MV-4-11 (cell line): ENCODE measurements around the gene PSMD3.
"Not testable (repeated sequence)": the region's sequence is repeated elsewhere in the genome, so short reads cannot be mapped to it uniquely, and the experiment has no call there.

Experiments used
- DNase-seq: peaks from one replicate; lab custom pipeline; 2025; lab: John Stamatoyannopoulos, UW

The PSMD3 gene

DNA sequence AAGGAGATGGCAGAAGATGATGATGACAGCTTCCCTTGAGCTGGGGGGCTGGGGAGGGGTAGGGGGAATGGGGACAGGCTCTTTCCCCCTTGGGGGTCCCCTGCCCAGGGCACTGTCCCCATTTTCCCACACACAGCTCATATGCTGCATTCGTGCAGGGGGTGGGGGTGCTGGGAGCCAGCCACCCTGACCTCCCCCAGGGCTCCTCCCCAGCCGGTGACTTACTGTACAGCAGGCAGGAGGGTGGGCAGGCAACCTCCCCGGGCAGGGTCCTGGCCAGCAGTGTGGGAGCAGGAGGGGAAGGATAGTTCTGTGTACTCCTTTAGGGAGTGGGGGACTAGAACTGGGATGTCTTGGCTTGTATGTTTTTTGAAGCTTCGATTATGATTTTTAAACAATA is 16.9 kb downstream of the PSMD3 start:
- DNase-seq: no peak

DNA sequence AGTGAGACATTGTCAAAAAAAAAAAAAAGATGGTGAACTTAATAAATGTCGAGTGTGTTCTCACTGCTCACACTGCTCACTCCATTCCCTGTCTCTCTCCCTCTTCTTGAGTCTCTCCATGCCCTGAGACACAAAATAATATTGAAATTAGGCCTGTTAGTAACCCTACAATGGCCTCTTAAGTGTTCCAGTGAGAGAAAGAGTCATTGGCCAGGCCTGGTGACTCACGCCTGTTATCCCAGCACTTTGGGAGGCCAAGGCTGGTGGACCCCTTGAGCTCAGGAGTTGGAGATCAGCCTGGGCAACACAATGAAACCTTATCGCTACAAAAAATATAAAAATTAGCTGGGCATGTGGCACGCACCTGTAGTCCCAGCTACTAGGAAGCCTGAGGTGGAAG is 18.5 kb downstream of the PSMD3 start:
- DNase-seq: no peak

DNA sequence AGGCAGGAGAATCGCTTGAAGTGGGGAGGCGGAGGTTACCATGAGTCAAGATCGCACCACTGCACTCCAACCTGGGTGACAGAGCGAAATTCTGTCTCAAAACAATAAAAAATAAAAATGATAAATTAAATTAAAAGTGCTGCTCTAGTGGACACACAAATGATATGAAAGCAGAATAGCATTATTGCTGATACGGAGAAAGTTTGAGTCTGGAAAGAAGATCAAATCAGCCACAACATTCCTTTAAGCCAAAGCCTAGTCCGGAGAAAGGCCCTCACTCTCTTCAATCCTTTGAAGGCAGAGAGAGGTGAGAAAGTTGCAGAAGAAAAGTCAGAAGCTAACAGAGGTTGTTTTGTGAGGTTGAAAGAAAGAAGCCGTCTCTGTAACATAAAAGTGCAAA is 19.6 kb downstream of the PSMD3 start:
- no peak for DNase-seq

DNA sequence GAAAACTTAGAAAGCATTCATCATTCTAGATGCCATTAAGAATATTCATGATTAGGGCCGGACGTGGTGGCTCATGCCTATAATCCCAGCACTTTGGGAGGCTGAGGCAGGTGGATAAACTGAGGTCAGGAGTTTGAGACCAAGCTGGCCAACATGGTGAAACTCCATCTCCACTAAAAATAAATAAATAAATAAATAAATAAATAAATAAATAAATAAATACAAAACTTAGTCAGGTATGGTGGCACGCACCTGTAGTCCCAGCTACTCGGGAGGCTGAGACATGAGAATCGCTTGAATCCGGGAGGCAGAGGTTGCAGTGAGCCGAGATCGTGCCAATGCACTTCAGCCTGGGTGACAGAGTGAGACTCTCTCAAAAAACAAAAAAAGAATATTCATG is 20.7 kb downstream of the PSMD3 start:
- DNase-seq: not testable (repeated sequence)

DNA sequence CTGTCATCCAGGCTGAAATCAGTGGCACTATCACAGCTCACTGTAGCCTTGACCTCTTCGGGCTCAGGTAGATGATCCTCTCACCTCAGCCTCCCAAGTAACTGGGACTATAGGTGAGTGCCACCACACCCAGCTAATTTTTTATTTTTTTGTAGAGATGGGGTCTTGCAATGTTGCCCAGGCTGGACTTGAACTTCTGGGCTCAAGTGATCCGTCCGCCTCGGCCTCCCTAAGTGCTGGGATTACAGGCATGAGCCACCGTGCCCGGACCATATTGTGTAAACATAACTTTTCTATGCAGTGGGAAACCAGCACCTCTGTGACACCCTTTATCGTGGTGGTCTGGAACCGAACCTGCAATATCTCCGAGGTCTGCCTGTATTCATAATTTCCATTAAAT is 23.5 kb downstream of the PSMD3 start:
- DNase-seq: no peak

DNA sequence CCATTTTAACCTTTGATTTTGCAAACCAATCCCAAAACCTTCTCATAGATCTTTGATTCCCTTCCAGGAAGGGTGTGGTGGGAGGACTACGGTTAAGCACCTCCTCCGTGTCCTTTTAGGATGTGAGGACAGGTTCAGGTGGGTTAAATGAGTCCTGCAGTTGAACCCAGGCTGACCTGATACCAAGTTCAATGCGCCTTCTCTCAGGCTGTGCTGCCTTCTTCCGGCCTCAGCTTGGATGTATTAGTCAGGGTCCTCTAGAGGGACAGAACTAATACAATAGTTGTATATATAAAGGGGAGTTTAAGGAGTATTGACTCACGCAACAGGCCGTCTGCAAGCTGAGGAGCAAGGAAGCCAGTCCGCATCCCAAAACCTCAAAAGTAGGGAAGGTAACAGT is 24.1 kb downstream of the PSMD3 start:
- DNase-seq: no peak

DNA sequence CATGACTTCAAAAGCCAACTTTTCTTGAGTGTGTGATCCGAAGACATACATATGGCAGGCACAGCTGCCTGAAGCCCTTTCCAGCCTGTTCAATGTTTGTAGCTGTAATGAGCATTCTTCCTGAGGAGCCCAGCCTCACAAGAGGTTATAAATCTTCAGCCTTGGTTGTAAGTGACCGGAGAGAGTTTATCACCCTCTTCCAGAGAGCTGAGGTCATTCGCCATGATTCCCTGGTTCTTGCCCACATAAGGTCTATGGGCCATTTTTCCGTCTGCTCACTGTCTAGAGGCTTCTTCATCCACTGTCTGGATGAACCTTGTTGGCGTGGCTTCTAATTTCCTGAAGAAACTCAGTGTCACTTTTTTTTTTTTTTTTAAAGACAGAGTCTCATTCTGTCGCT is 24.9 kb downstream of the PSMD3 start:
- DNase-seq: no peak

DNA sequence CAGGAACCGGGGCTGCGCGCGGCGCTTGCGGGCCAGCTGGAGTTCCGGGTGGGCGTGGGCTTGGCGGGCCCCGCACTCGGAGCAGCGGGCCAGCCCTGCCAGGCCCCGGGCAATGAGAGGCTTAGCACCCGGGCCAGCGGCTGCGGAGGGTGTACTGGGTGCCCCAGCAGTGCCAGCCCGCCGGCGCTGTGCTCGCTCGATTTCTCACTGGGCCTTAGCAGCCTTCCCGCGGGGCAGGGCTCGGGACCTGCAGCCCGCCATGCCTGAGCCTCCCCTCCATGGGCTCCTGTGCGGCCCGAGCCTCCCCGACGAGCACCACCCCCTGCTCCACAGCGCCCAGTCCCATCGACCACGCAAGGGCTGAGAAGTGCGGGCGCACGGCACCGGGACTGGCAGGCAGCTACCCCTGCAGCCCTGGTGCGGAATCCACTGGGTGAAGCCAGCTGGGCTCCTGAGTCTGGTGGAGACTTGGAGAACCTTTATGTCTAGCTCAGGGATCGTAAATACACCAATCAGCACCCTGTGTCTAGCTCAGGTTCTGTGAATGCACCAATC is 30.4 kb downstream of the PSMD3 start:
- not testable (repeated sequence) for DNase-seq

DNA sequence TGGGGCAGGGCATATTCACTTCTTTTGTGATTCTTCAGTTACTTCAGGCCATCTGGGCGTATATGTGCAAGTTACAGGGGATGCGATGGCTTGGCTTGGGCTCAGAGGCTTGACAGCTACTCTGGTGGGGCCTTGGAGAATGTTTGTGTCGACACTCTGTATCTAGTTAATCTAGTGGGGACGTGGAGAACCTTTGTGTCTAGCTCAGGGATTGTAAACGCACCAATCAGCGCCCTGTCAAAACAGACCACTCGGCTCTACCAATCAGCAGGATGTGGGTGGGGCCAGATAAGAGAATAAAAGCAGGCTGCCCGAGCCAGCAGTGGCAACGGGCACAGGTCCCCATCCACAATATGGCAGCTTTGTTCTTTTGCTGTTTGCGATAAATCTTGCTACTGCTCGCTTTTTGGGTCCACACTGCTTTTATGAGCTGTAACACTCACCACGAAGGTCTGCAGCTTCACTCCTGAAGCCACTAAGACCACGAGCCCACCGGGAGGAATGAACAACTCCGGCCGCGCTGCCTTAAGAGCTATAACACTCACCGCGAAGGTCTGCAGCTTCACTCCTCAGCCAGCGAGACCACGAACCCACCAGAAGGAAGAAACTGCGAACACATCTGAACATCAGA is 31.5 kb downstream of the PSMD3 start:
- DNase-seq: not testable (repeated sequence)

DNA sequence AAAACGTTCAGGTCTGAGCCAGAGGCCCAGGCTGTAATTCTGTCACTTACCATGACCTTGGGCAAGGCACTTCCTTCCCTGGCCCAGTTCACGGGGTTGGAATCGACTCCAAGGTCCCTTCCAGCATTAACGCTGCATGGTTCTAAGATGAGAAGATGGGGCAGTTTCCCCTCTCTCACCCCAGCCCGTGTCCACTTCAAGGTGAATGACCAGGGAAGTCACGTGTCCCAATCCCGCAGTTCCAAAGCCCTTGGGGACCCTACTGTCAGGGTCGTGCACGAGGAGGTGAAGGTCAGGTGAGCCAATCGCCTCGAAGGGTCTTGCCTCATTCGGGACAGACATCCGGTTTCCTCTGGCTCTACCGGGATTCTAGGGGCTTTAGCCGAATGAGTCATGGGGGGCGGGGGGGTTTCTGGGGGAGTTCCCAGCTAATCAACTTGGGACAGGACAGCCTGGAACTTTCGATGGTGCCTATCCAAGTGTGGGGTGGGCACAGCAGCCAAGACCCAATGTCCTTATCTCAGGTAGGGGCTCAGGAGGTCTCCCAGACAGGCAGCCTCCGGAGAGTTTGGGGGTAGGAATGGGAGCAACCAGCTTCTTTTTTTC is 33.9 kb downstream of the PSMD3 start:
- DNase-seq: no peak

DNA sequence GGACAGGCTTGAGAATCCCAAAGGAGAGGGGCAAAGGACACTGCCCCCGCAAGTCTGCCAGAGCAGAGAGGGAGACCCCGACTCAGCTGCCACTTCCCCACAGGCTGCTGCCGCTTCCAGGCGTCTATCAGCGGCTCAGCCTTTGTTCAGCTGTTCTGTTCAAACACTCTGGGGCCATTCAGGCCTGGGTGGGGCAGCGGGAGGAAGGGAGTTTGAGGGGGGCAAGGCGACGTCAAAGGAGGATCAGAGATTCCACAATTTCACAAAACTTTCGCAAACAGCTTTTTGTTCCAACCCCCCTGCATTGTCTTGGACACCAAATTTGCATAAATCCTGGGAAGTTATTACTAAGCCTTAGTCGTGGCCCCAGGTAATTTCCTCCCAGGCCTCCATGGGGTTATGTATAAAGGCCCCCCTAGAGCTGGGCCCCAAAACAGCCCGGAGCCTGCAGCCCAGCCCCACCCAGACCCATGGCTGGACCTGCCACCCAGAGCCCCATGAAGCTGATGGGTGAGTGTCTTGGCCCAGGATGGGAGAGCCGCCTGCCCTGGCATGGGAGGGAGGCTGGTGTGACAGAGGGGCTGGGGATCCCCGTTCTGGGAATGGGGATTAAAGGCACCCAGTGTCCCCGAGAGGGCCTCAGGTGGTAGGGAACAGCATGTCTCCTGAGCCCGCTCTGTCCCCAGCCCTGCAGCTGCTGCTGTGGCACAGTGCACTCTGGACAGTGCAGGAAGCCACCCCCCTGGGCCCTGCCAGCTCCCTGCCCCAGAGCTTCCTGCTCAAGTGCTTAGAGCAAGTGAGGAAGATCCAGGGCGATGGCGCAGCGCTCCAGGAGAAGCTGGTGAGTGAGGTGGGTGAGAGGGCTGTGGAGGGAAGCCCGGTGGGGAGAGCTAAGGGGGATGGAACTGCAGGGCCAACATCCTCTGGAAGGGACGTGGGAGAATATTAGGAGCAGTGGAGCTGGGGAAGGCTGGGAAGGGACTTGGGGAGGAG is 34.7 kb downstream of the PSMD3 start, which contains the start of gene CSF3:
Gene CSF3, plus strand, starts transcription at position 436 of the 993 bp plus-strand sequence. Its CDS starts 35 bp downstream, at position 471.
- no peak for DNase-seq

DNA sequence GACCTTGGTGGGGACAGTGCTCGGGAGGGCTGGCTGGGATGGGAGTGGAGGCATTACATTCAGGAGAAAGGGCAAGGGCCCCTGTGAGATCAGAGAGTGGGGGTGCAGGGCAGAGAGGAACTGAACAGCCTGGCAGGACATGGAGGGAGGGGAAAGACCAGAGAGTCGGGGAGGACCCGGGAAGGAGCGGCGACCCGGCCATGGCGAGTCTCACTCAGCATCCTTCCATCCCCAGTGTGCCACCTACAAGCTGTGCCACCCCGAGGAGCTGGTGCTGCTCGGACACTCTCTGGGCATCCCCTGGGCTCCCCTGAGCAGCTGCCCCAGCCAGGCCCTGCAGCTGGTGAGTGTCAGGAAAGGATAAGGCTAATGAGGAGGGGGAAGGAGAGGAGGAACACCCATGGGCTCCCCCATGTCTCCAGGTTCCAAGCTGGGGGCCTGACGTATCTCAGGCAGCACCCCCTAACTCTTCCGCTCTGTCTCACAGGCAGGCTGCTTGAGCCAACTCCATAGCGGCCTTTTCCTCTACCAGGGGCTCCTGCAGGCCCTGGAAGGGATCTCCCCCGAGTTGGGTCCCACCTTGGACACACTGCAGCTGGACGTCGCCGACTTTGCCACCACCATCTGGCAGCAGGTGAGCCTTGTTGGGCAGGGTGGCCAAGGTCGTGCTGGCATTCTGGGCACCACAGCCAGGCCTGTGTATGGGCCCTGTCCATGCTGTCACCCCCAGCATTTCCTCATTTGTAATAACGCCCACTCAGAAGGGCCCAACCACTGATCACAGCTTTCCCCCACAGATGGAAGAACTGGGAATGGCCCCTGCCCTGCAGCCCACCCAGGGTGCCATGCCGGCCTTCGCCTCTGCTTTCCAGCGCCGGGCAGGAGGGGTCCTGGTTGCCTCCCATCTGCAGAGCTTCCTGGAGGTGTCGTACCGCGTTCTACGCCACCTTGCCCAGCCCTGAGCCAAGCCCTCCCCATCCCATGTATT is 35.7 kb downstream of the PSMD3 start:
- no peak for DNase-seq

DNA sequence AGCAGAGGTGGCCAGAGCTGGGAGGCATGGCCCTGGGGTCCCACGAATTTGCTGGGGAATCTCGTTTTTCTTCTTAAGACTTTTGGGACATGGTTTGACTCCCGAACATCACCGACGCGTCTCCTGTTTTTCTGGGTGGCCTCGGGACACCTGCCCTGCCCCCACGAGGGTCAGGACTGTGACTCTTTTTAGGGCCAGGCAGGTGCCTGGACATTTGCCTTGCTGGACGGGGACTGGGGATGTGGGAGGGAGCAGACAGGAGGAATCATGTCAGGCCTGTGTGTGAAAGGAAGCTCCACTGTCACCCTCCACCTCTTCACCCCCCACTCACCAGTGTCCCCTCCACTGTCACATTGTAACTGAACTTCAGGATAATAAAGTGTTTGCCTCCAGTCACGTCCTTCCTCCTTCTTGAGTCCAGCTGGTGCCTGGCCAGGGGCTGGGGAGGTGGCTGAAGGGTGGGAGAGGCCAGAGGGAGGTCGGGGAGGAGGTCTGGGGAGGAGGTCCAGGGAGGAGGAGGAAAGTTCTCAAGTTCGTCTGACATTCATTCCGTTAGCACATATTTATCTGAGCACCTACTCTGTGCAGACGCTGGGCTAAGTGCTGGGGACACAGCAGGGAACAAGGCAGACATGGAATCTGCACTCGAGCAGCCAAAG is 36.9 kb downstream of the PSMD3 start:
- DNase-seq: no peak

DNA sequence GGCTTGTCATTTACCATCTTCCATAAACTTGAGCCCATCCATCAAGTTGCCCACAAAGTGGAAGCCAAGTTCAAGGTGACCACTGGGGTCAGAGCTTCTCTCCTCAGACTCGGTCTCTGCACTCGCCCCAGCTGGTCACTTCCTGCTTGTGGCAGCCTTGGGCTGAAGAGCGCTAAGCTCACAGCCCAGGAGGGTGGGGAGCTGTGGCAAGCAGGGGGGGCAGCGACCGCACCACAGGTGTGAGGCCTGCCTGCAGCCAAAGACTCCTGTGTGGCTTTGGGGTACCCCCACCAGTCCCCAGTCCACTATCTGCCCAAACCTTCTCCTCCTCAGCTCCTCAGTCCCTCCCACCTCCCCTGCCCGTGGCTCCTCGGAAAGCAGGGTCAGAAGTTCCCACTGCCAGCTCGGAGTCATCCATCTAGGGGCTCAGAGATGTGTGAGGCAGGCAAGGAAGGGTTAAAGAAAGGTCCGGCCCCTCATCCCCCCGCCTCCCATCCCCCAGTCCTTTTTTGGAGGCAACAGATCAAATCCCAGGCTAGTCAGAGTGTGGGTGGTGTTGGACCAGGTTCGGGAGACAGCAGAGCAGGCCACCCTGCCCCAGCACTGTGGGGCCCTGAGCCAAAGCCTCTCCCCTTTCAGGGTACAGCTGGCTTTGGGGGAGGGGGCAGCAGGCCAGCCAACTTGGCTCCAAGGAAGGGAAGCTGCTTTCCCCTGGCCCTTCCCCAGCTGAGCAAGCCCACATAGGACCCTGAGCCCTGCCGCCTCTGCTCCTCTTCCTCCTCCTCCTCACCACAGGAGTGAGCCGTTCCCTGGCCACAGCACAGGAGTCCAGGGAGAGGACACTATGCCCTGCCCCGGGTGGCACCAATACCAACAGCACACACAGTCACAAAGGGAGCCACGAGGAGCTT is 37.9 kb downstream of the PSMD3 start:
- no peak for DNase-seq

DNA sequence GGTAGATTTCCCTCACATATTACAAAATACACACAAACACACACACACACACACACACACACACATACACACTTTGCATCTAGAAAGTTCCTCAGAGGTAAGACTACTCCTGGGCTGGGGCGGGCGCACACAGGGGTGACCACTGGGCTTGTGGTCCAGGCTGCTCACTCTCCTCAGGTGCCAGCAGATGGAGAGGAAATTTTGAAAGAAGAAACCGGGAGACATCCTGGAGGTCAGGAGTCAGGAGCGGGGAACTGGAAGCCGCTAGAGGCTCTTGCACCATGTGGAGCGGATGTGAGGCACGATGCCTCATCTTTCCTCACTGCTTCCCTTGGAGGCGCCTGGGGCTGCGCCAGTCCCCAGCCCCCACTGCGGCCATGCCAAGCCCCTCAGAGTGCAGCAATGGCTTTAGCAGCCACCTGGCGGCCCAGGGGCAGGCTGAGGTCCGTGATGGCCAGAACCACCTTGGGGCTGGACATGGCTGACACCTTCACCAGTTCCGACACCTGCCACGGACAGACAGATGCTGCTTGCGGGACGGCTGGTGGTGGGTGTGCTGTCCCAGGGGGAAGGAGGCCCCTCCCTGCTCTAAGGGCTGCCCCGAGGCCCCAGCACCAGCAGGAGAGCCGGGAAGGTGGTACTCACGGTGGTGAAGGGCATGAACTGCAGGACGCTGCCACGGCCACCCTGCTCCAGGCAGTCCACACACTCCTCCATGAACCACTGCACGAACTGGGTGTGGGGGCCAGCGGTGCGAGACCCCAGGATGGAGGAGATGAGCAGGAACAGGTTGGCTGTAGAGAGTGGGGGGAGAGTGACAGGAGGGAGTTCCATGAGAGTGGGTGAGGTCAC is 38.8 kb downstream of the PSMD3 start:
- DNase-seq: no peak

DNA sequence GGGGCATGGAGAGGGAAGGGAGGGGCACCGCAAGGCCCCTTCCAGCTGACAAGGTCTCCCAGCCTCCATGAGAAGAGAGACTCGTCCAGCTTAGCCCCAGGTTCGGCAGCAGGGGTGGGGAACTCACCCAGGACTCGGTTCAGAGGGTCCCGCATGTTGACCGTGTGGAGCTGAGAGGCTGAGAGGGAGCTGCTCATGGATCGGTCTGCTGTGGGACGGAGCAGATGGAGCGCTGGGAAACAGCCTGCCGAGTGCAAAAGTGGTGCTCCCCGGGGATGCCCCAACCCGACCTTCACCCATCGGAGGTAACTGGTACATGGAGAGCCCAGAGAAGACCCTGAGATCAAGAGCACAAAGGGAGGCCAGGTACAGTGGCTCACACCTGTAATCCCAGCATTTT is 39.5 kb downstream of the PSMD3 start:
- no peak for DNase-seq

DNA sequence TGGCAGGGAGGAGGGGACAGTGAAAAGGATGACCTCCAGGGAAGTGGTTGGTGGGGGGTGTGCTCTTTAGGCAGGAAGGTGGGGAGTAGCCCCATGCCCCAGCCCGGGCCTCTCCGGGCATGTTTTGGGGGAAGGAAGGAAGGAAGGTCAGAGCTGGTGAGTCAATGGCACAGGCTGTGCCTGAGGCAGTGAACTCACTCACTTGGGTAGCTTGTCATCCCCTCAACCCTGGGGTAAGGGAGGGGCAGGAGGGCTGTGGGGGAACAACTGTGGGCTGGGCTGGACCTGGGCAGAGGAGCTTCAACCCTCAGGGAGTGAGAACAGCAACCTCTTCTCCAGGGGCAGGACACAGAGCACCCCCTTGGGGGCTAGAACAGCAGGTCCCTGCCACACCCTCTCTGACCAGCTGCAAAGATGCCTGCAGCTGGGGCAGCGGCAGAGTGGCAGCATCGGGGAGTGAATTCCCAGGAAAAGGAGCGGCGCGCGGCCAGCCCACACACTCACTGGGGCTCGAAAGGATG is 40.9 kb downstream of the PSMD3 start:
- no peak for DNase-seq

DNA sequence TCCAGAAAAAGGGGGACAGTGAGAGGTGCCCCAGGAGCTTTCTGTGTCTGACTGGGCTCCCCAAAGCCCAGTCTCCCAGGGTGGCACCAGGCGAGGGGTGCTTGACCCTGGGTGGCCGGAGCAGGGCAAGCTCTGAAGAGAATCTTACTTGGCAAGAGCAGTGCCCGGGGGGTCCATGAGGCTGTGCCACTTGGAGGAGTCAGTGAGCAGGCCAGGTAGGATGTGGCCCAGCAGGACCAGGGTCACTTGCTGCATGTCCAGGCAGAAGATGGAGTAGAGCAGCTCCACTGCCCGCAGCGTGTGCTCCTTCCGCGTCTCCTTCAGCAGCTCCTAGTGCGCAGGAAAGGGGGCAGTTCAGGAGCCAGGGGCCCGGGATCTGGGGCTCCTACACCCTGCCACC is 41.9 kb downstream of the PSMD3 start:
- no peak for DNase-seq
